Left ventricle myocardium inferior (tissue), 1 donor: ENCODE measurements around the gene CLIC6. TPM values are rescaled to one million over a fixed set of nuclear protein-coding genes. Genes with fewer than 3 reads are reported as not detected.
"Not testable (repeated sequence)": the region's sequence is repeated elsewhere in the genome, so short reads cannot be mapped to it uniquely, and the experiment has no call there.

ENCODE experiments used
- DNase-seq: peaks from one replicate; pipeline ENCODE4 v3.0.0-alpha.2; 2020
- H3K27ac ChIP-seq: fragments of 200-600 bp; replicated peaks from 2 replicates; pipeline ENCODE4 v1.8.0; 2021
- H3K27me3 ChIP-seq: fragments of 200-600 bp; 2 replicates; pipeline ENCODE4 v1.8.0; 2021; ENCODE audit warnings: low read depth
- H3K36me3 ChIP-seq: fragments of 200-600 bp; 2 replicates; pipeline ENCODE4 v1.8.0; 2021
- H3K4me1 ChIP-seq: fragments of 200-600 bp; 2 replicates; pipeline ENCODE4 v1.8.0; 2021
- H3K4me3 ChIP-seq: fragments of 200-600 bp; 2 replicates; pipeline ENCODE4 v1.8.0; 2021; ENCODE audit warnings: mild to moderate bottlenecking, moderate library complexity
- H3K9me3 ChIP-seq: fragments of 200-600 bp; replicated peaks from 2 replicates; pipeline ENCODE4 v1.8.0; 2021
- intact Hi-C: fragments of 100-400 bp; cut with micrococcal nuclease; formaldehyde crosslinking; loops from one replicate; pipeline ENCODE4 v1.11.0; 2022
- total RNA-seq: library from RNA; stranded (reverse); fragmentation: NEBNext Ultra II Directional; extraction: Animal tissue kit (Norgen Biotek cat#: 25700); gene quantifications from one replicate; pipeline ENCODE4 v1.2.1, GENCODE V29; 2021
- TF ChIP-seq, protein P1 (sequence below): fragments of 200-600 bp; IDR thresholded peaks from 2 replicates; pipeline ENCODE4 v1.8.0; 2021; ENCODE audit warnings: antibody characterized with exemption, mild to moderate bottlenecking, borderline replicate concordance
- donor health status: DM: no; HTN: yes; CAD: no; lungs with severe emphysema.

Gene CLIC6
- total RNA-seq, 1 donor from 2014 or later, result 11.2 TPM

DNA sequence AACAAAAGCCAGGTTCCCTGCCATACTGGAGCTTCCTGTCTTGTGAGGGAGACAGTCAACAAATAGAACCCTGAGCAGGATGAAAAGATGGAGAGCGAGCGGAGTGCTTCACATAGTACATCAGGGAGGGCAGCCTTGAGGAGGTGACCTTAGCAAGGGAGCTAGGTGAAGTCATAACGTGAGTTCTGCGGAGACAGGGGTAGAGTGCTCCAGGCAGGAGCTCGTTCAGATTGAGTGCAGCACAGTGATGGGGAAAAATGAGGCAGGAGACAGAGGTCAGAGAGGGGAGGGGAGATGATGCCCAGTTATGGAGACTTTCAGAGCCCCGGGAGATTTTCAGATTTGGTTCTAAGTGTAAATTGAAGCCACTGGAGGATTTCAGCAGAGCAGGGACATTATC, 15.3 kb upstream of the CLIC6 start:
- intact Hi-C loops, result no loop called here
- H3K36me3 ChIP-seq, result no peaks in the 10 kb centered on the region
- H3K4me3 ChIP-seq, result no peak overlapping the region
- DNase-seq, result no peak
- peaks cover 23% of the 10 kb centered on the region for H3K27me3 ChIP-seq
- H3K4me1 ChIP-seq, result peaks cover under 1% of the 10 kb centered on the region
- H3K27ac ChIP-seq, result no peak overlapping the region
- H3K9me3 ChIP-seq, result peaks cover 27% of the 10 kb centered on the region
- TF ChIP-seq, protein P1, sequence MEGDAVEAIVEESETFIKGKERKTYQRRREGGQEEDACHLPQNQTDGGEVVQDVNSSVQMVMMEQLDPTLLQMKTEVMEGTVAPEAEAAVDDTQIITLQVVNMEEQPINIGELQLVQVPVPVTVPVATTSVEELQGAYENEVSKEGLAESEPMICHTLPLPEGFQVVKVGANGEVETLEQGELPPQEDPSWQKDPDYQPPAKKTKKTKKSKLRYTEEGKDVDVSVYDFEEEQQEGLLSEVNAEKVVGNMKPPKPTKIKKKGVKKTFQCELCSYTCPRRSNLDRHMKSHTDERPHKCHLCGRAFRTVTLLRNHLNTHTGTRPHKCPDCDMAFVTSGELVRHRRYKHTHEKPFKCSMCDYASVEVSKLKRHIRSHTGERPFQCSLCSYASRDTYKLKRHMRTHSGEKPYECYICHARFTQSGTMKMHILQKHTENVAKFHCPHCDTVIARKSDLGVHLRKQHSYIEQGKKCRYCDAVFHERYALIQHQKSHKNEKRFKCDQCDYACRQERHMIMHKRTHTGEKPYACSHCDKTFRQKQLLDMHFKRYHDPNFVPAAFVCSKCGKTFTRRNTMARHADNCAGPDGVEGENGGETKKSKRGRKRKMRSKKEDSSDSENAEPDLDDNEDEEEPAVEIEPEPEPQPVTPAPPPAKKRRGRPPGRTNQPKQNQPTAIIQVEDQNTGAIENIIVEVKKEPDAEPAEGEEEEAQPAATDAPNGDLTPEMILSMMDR, result no peak

DNA sequence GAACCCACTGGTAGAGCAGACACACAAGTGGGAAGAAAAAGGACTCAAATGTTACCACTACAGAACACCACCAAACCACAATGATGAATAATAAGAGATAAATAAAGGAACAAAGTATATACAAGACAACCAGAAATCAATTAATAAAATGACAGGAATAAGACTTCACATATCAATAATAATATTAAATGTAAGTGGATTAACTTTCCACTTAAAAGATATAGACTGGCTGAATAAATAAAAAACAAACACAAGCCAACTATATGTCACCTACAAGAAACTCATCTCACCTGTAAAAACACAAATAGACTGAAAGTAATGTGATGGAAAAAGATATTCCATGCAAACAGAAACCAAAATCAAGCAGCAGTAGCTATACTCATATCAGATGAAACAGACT, 6.9 kb upstream of the CLIC6 start:
- TF ChIP-seq, protein P1, result no peak
- Histone ChIP-seq H3K27ac (no peak overlapping the region), H3K4me3 (no peak overlapping the region), H3K4me1 (peaks cover 13% of the 10 kb centered on the region), H3K9me3 (peaks cover 32% of the 10 kb centered on the region), H3K36me3 (no peaks in the 10 kb centered on the region), H3K27me3 (no peaks in the 10 kb centered on the region)
- no peak for DNase-seq
- intact Hi-C loops, result no loop called here

DNA sequence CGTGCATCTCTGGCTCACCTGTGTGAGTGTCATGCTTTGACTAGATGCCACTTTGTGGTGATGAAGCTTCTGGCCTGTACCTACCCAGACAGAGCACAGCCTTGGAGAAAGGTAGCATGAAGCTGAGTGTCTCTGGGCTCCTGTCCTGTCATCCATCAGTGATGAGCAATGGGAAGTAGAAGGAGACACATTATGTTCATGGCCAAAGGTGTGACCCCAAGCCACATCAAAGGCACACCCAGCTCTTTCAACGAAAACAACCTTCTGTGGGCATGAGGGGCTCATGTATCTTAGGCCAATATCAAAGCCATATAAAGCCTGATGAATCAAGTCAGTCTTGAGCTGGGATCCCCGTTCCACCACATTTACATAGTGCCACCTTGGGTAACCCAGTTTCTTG, 1.0 kb upstream of the CLIC6 start:
- peaks cover under 1% of the 10 kb centered on the region for H3K9me3 ChIP-seq
- H3K27me3 ChIP-seq, result peaks cover 55% of the 10 kb centered on the region
- no peaks in the 10 kb centered on the region for H3K36me3 ChIP-seq
- H3K27ac ChIP-seq, result no peak overlapping the region
- TF ChIP-seq, protein P1, result no peak
- intact Hi-C loops, result no loop called here
- no peak for DNase-seq
- H3K4me1 ChIP-seq, result peaks cover 26% of the 10 kb centered on the region
- H3K4me3 ChIP-seq, result no peak overlapping the region

DNA sequence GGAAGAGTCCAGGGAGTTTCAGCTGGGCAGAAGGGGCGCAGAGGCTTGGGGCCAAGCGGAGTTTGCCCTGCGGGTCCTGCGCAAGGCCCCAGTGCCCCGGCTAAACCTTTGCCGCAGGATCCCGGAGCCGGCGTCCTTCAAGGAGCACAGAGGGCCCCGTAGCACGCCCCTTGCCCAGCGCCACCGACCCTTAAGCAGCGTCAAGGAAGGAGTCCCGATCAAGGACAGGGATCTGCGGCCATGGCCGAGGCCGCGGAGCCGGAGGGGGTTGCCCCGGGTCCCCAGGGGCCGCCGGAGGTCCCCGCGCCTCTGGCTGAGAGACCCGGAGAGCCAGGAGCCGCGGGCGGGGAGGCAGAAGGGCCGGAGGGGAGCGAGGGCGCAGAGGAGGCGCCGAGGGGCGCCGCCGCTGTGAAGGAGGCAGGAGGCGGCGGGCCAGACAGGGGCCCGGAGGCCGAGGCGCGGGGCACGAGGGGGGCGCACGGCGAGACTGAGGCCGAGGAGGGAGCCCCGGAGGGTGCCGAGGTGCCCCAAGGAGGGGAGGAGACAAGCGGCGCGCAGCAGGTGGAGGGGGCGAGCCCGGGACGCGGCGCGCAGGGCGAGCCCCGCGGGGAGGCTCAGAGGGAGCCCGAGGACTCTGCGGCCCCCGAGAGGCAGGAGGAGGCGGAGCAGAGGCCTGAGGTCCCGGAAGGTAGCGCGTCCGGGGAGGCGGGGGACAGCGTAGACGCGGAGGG, 520 bp downstream of the CLIC6 start:
- TF ChIP-seq, protein P1, result no peak
- intact Hi-C loops, result no loop called here
- no peaks in the 10 kb centered on the region for H3K9me3 ChIP-seq
- DNase-seq, result no peak
- H3K36me3 ChIP-seq, result no peaks in the 10 kb centered on the region
- H3K4me3 ChIP-seq, result peak overlapping the region; percentile 70
- peaks cover 70% of the 10 kb centered on the region for H3K27me3 ChIP-seq
- peaks cover 26% of the 10 kb centered on the region for H3K4me1 ChIP-seq
- peak overlapping the region; percentile 39 for H3K27ac ChIP-seq

DNA sequence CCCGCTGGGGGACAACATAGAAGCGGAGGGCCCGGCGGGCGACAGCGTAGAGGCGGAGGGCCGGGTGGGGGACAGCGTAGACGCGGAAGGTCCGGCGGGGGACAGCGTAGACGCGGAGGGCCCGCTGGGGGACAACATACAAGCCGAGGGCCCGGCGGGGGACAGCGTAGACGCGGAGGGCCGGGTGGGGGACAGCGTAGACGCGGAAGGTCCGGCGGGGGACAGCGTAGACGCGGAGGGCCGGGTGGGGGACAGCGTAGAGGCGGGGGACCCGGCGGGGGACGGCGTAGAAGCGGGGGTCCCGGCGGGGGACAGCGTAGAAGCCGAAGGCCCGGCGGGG, 1.1 kb downstream of the CLIC6 start:
- Histone ChIP-seq H3K27ac (peak overlapping the region; percentile 39), H3K4me1 (peaks cover 26% of the 10 kb centered on the region), H3K4me3 (peak overlapping the region; percentile 70), H3K27me3 (peaks cover 70% of the 10 kb centered on the region)
- H3K36me3 ChIP-seq, H3K9me3 ChIP-seq, intact Hi-C loops, DNase-seq: not testable (repeated sequence)

DNA sequence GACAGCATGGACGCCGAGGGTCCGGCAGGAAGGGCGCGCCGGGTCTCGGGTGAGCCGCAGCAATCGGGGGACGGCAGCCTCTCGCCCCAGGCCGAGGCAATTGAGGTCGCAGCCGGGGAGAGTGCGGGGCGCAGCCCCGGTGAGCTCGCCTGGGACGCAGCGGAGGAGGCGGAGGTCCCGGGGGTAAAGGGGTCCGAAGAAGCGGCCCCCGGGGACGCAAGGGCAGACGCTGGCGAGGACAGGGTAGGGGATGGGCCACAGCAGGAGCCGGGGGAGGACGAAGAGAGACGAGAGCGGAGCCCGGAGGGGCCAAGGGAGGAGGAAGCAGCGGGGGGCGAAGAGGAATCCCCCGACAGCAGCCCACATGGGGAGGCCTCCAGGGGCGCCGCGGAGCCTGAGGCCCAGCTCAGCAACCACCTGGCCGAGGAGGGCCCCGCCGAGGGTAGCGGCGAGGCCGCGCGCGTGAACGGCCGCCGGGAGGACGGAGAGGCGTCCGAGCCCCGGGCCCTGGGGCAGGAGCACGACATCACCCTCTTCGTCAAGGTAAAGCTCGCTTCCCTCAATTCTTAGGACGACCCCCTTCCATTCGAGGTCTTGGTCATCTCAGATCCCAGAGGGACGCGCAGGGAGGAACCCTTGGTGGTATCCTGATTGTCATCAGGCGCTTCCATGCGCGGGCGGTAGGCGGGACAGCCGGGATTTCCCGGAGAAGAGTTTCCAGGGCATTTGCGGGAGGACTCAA, 1.6 kb downstream of the CLIC6 start:
- Histone ChIP-seq H3K27me3 (peaks cover 70% of the 10 kb centered on the region), H3K4me1 (peaks cover 26% of the 10 kb centered on the region), H3K9me3 (no peaks in the 10 kb centered on the region), H3K4me3 (peak overlapping the region; percentile 70), H3K27ac (no peak overlapping the region), H3K36me3 (no peaks in the 10 kb centered on the region)
- DNase-seq, result no peak
- intact Hi-C loops, result no loop called here
- TF ChIP-seq, protein P1, result no peak
